Loucy (cell line): ENCODE measurements around the gene MARCHF9.

Experiments used
- EZH2phosphoT487 ChIP-seq: fragments of 200-600 bp; IDR thresholded peaks from 2 replicates; pipeline ENCODE4 v1.6.1; 2018; ENCODE audit warnings: antibody characterized with exemption, mild to moderate bottlenecking, moderate library complexity, borderline replicate concordance
- TF ChIP-seq, protein P1 (sequence below): fragments of 200-600 bp; sonication (generic); conservative IDR thresholded peaks from 2 replicates; pipeline ENCODE4 v1.5.1; 2014; ENCODE audit warnings: mild to moderate bottlenecking, antibody characterized with exemption, low read length

DNA sequence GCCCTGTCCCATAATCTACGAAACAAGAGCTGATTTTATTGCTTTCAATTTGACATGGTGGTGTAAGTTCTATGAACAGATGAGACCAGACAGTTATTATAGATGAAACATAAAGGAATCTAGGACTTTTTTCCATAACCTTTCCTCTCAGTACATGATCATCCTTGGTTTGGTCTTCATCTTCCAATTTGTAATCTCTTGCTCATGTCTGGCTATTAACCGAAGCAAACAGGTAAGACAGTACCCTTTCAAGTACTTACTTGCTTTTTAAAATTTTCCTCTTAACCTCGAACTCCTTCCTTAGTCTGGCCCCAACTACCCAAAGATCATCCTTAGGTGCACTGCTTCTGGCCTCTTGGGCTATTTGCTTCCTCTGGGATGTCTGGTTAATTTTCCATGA is 8.9 kb upstream of the MARCHF9 start:
- TF ChIP-seq, protein P1, sequence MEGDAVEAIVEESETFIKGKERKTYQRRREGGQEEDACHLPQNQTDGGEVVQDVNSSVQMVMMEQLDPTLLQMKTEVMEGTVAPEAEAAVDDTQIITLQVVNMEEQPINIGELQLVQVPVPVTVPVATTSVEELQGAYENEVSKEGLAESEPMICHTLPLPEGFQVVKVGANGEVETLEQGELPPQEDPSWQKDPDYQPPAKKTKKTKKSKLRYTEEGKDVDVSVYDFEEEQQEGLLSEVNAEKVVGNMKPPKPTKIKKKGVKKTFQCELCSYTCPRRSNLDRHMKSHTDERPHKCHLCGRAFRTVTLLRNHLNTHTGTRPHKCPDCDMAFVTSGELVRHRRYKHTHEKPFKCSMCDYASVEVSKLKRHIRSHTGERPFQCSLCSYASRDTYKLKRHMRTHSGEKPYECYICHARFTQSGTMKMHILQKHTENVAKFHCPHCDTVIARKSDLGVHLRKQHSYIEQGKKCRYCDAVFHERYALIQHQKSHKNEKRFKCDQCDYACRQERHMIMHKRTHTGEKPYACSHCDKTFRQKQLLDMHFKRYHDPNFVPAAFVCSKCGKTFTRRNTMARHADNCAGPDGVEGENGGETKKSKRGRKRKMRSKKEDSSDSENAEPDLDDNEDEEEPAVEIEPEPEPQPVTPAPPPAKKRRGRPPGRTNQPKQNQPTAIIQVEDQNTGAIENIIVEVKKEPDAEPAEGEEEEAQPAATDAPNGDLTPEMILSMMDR = no peak
- no peak for TF ChIP-seq EZH2phosphoT487
